Measurements from ENCODE around the gene PYGO2. TPM values are rescaled to one million over a fixed set of nuclear protein-coding genes. Genes with fewer than 3 reads are reported as not detected.
"Not testable (repeated sequence)": the region's sequence is repeated elsewhere in the genome, so short reads cannot be mapped to it uniquely, and the experiment has no call there.

The PYGO2 gene
- total RNA-seq, 1 donor from 2014 or later = 10.5 TPM

DNA sequence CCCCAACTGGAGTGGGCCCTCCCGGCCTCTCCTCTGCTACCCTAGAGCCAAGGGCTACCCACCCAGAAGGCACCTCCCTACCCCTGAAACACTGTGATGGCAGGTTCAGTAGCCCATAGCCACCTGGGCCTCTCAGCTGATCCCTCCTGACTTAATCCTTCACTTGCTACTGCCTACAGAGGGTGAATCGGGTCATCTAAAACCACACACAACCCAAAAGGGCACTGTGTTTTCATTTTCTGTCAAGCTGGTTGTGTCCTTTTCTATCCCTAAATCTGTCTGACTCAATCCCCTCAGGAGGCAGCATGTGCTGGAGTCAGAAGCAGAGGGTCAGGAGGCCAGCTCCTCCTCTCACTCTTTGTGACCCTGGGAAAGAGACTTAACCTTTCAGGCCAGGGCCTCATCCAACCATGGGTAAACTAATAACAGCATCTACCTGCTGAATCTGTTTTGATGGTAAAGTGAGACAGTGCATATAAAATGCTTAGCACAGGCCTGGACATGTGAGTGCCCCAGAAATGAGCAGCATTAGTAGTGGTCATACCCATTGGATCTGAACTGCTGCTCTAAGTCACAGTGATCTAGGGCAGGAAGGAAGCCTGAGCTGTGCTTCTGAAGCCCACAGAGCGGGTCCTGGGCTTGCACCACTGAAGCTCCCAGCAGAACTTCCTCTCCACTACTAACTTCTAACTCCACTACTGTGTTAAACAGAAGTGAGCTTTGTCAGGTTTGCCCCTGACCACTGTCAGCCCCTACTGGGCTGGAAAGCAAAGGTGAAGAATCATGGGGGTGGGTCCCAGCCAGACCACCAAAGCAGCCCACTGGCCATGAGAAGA lies 36.0 kb downstream of the PYGO2 start:
- DNase-seq (ENCODE audit: low spot score) (no peak), ATAC-seq (no peak)

DNA sequence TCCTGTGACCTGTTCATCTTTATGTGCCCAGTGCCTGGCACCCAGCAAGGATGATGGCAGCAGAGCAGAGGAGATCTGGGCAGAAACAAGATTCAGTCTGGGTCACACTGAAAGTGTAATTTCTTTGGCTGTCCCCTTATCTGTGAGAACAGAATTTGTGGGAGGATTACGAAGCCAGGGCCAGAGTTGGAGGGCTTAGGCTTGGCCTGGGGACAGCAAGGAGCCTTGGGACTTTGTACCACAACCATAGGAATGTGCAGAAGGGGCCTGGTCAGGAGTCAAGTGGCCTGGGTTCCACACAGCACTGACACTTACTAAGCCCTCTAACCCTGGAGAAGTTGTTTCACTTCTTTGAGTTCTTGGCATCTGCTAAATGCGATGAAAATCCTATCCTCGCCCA lies 37.9 kb downstream of the PYGO2 start:
- no peak for DNase-seq (ENCODE audit: low spot score)
- ATAC-seq = no peak

DNA sequence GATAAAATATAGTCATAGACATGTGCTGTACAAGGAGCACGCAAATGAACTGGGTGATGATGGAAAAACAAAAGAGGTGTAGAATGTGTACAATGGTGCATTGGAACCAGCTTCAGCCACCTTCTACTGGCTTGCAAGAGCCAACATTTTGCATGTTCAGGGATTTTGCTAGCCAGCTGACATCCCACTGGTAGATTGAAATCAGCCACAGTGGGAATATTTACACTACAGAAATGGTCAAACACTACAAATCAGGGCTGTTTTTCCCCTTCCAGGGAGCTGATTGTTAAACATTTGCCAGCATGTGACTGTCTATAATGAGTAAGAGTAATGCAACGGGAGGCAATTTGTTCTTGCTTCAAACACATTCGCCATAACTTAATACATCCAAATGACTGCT lies 48.3 kb downstream of the PYGO2 start:
- DNase-seq (ENCODE audit: low spot score) (no peak), ATAC-seq (no peak)

DNA sequence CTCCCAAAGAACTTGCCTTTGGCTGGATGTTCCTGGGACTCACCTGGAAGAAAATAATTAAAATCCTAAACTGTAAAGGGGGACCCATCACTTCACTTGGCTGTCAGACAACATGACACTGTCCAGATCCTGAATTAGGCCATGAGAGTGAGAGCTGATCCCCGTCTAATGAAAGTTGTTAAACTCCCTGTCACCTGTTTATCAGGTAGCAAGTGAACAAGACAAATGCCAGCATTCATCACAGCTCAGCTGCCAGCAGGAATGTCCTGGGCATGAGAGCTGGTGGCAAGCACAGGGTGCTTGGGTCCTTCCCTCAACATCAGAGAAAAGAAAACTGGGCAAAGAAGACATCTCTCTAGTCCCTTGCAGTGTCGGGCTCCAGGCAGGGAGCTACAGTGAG lies 48.8 kb downstream of the PYGO2 start:
- ATAC-seq = no peak
- DNase-seq (ENCODE audit: low spot score) = no peak

DNA sequence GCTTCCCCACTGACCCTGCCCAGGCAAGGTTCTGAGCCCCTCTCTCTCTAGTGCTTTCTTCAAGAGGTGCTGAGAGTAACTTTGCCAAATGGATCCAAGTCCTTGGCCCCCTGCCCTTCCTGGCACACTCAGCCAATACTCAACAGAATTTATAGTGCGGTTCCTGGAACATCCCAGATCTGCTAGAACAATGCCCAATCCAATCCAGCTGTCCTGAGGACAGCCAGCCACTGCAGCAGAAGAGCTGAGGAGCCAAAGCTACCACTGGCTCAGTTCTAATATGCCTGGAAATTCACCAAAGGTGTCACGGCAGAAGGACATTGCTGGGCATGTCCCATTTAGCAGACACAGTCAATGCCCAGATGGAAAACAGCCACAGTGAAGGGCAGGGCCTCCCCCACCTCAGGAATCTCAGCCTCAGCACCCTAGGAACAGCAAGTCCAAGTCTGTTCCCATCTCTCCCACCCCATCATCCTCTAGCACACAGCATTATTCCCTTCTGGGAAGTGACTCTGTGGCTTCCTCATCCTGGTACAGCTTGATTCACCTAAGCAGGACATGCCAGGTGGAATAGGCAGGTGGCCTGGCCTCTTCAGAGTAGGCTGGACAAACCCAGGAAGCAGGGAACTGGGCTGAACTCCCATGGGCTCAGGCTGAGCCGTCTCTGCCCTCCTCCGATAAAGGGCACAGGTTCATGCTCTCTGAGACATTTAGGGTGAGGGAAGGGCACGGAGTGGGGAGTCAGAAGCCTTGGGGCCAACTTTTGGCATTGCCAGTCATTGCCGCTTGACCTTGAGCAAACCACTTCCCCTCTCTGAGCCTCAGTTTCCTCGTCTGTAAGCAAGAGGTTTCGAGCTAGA lies 49.7 kb downstream of the PYGO2 start:
- DNase-seq (ENCODE audit: low spot score) (no peak), ATAC-seq (no peak)

DNA sequence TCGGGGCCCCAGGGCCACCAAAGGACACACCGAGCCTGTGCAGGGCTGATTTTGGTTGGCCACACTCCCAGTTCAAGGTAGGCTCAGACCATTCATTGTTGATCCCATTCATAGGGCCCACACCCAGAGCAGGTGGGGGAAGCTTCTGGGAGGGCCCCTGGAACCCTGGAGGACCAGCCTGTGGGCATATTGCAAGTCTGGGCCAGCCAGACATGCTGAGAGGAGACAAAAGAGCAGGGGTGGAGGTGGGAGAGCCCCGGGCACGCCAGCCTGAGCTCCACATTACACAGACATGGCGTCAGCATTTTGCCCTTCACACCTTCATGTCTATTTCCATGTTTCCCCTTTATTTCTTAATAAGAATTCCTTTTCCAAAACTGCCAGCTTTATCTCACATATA lies 50.7 kb downstream of the PYGO2 start:
- DNase-seq (ENCODE audit: low spot score) = no peak
- no peak for ATAC-seq

DNA sequence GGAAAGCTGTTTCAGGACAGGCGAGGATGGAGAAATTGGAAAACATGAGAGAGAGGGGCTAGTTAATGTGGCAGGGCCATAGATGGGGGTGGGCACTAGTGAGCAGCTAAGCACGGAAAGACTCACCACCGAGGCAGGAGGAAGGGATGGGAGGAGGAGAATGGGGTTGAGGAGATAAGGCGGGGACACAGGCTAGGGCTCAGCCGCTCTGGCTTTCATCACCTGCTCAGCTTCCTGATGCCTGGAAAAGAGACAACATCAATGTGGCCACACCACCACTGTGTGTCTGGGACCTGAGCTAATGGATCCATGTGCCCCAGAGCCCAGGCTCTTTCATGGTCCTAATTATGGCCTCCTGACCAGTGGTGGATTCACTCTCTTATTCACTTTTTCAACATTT lies 52.6 kb downstream of the PYGO2 start:
- ATAC-seq = no peak
- no peak for DNase-seq (ENCODE audit: low spot score)

DNA sequence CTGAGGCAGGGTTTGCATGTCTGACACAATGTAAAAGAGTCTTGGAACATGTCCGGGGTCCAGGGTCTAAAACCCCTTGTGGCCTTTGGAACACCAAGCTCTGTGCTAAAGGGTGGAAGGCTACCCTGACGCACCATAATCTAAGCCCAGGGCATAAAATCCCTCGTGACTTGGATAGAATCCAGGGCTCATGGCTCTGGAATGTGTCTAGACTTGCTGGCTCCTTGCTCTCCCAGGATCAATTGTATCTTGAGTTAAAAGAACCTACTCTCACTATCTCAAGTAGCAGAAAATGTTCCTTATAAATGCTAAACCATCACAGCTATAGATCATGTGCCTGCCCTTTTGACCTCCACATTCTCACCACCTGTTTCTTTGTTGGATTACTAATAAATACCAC lies 53.5 kb downstream of the PYGO2 start:
- not testable (repeated sequence) for DNase-seq (ENCODE audit: low spot score)

More for the DNA sequence above, 53.5 kb downstream of the PYGO2 start:
- not testable (repeated sequence) for ATAC-seq

Other genes with a start within 250 kb of the PYGO2 start
- 0.23 TPM for gene KCNN3, start 91.5 kb downstream of the PYGO2 start, total RNA-seq
- gene PMVK, start 25.1 kb downstream of the PYGO2 start, total RNA-seq = 40.2 TPM
- 21.3 TPM for gene PBXIP1, start 5.7 kb downstream of the PYGO2 start, total RNA-seq
- 43.0 TPM for gene SHC1, start 9.0 kb upstream of the PYGO2 start, total RNA-seq
- 14.2 TPM for gene CKS1B, start 12.9 kb upstream of the PYGO2 start, total RNA-seq
- 21.9 TPM for gene FLAD1, start 21.6 kb upstream of the PYGO2 start, total RNA-seq
- not detected for gene LENEP, start 31.8 kb upstream of the PYGO2 start, total RNA-seq
- 89.5 TPM for gene ZBTB7B, start 41.0 kb upstream of the PYGO2 start, total RNA-seq
- gene DCST2, start 72.0 kb upstream of the PYGO2 start, total RNA-seq = 1.4 TPM
- 0.13 TPM for gene DCST1, start 72.0 kb upstream of the PYGO2 start, total RNA-seq
- gene ADAM15, start 89.5 kb upstream of the PYGO2 start, total RNA-seq = 21.4 TPM
- gene EFNA4, start 102.0 kb upstream of the PYGO2 start, total RNA-seq = 3.3 TPM
- 0.43 TPM for gene EFNA3, start 117.1 kb upstream of the PYGO2 start, total RNA-seq
- 85.1 TPM for gene EFNA1, start 166.1 kb upstream of the PYGO2 start, total RNA-seq
- 22.4 TPM for gene SLC50A1, start 174.1 kb upstream of the PYGO2 start, total RNA-seq
- 76.8 TPM for gene DPM3, start 178.7 kb upstream of the PYGO2 start, total RNA-seq
- 75.6 TPM for gene KRTCAP2, start 211.5 kb upstream of the PYGO2 start, total RNA-seq
- 0.23 TPM for gene TRIM46, start 212.1 kb upstream of the PYGO2 start, total RNA-seq
- gene THBS3, start 246.1 kb upstream of the PYGO2 start, total RNA-seq = 16.8 TPM
- 22.6 TPM for gene MTX1, start 246.9 kb upstream of the PYGO2 start, total RNA-seq